KOPT-K1 (cell line): ENCODE data around the gene SLC43A3.

Experiments used
- H3K27ac ChIP-seq: fragments of 200-600 bp; sonication (generic); 2 replicates; pipeline ENCODE4 v1.5.1; 2016; ENCODE audit warnings: antibody characterized with exemption, mild to moderate bottlenecking, low read depth, low read length; ENCODE audit not compliant: poor library complexity, severe bottlenecking
- H3K36me3 ChIP-seq: fragments of 200-600 bp; sonication (generic); 2 replicates; pipeline ENCODE4 v1.5.1; 2017; ENCODE audit warnings: antibody characterized with exemption, mild to moderate bottlenecking, low read length, moderate library complexity; ENCODE audit not compliant: insufficient read depth
- H3K9me3 ChIP-seq: fragments of 200-600 bp; sonication (generic); 2 replicates; pipeline ENCODE4 v1.5.1; 2017; ENCODE audit warnings: antibody characterized with exemption, low read length, mild to moderate bottlenecking; ENCODE audit not compliant: insufficient read depth, poor library complexity, severe bottlenecking

Gene SLC43A3

GRCh38 chr11:57358543-57358961 lies 68.4 kb downstream of the SLC43A3 start:
- Histone ChIP-seq H3K9me3 (no peaks in the 10 kb centered on the region), H3K36me3 (no peaks in the 10 kb centered on the region), H3K27ac (no peak overlapping the region)

- no peaks in the 10 kb centered on the region for H3K36me3 ChIP-seq
- no peak overlapping the region for H3K27ac ChIP-seq
- no peaks in the 10 kb centered on the region for H3K9me3 ChIP-seq
Observed at GRCh38 chr11:57357856-57358255, 69.1 kb downstream of the SLC43A3 start.

GRCh38 chr11:57357310-57357709 lies 69.6 kb downstream of the SLC43A3 start:
- H3K36me3 ChIP-seq, result no peaks in the 10 kb centered on the region
- no peak overlapping the region for H3K27ac ChIP-seq
- H3K9me3 ChIP-seq, result no peaks in the 10 kb centered on the region
